Measurements from ENCODE around the gene EFL1.
A peak's percentile ranks its signal among the peaks of the same experiment; 100 is the strongest.
"Not testable (repeated sequence)": the region's sequence is repeated elsewhere in the genome, so short reads cannot be mapped to it uniquely, and the experiment has no call there.

The EFL1 gene

GRCh38 chr15:82262422-82263026, at the start of gene EFL1, which contains the start of gene SAXO2:
EFL1 (minus strand) TSS chr15:82262734; CDS start chr15:82261778, 956 bp downstream.
SAXO2 (plus strand) TSS chr15:82262818; CDS start chr15:82262880, 62 bp downstream.
- H3K27ac Mint-ChIP-seq = peak within 1 kb of the TSS; percentile 95
- peaks cover 39% of the 10 kb centered on the region for H3K4me1 Mint-ChIP-seq (ENCODE audit: low read depth)
- peak within 1 kb of the TSS; percentile 93 for H3K4me3 Mint-ChIP-seq
- no peaks in the 10 kb centered on the region for H3K9me3 Mint-ChIP-seq
- H3K27me3 Mint-ChIP-seq = no peaks in the 10 kb centered on the region
- DNase-seq = peak; percentile 93
- peaks cover 67% of the 10 kb centered on the region for H3K36me3 Mint-ChIP-seq (ENCODE audit: low read depth)

DNA sequence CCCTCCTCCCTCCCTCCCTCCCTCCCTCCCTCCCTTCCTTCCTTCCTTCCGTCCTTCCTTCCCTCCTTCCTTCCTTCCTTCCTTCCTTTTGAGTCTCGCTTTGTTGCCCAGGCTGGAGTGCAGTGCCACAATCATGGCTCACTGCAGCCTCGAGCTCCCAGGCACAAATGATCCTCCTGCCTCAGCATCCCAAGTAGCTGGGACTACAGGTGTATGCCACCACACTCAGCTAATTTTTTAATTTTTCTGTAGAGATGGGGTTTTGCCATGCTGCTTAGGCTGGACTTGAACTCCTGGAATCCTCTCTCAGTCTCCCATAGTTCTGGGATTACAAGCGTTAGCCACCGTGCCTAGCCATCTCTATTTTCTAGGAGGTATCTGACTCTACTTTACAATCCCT, 48.8 kb upstream of the EFL1 start:
- not testable (repeated sequence) for H3K4me3 Mint-ChIP-seq; H3K9me3 Mint-ChIP-seq; DNase-seq; H3K4me1 Mint-ChIP-seq (ENCODE audit: low read depth); H3K27ac Mint-ChIP-seq; H3K36me3 Mint-ChIP-seq (ENCODE audit: low read depth); H3K27me3 Mint-ChIP-seq

DNA sequence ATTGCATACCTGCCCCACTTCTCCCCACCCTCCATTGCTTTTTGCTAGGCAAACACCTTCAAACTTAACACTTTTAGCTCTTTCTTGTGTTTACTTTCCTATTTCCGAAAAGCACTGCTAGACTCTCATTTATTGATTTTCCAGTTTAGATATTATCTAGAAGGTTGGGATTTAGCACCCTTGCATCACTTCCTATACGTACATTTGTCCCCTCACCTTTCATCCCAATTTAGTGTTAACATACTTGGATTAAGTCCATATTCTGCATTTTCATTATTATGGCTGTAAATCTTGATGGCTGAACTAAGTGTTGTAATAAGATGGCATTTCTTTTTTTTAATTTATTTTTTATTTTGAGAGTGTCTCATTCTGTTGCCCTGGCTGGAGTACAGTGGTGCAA, 47.3 kb upstream of the EFL1 start:
- peaks cover 7% of the 10 kb centered on the region for H3K9me3 Mint-ChIP-seq
- peaks cover 7% of the 10 kb centered on the region for H3K36me3 Mint-ChIP-seq (ENCODE audit: low read depth)
- H3K4me1 Mint-ChIP-seq (ENCODE audit: low read depth) = peaks cover 5% of the 10 kb centered on the region
- no peaks in the 10 kb centered on the region for H3K27me3 Mint-ChIP-seq
- DNase-seq = no peak
- no peak overlapping the region for H3K4me3 Mint-ChIP-seq
- no peak overlapping the region for H3K27ac Mint-ChIP-seq

GRCh38 chr15:82307714-82308081, 45.2 kb upstream of the EFL1 start:
- DNase-seq = no peak
- H3K27me3 Mint-ChIP-seq = no peaks in the 10 kb centered on the region
- no peak overlapping the region for H3K4me3 Mint-ChIP-seq
- H3K36me3 Mint-ChIP-seq (ENCODE audit: low read depth) = peaks cover 7% of the 10 kb centered on the region
- H3K27ac Mint-ChIP-seq = no peak overlapping the region
- peaks cover 8% of the 10 kb centered on the region for H3K4me1 Mint-ChIP-seq (ENCODE audit: low read depth)
- H3K9me3 Mint-ChIP-seq = peaks cover 7% of the 10 kb centered on the region

DNA sequence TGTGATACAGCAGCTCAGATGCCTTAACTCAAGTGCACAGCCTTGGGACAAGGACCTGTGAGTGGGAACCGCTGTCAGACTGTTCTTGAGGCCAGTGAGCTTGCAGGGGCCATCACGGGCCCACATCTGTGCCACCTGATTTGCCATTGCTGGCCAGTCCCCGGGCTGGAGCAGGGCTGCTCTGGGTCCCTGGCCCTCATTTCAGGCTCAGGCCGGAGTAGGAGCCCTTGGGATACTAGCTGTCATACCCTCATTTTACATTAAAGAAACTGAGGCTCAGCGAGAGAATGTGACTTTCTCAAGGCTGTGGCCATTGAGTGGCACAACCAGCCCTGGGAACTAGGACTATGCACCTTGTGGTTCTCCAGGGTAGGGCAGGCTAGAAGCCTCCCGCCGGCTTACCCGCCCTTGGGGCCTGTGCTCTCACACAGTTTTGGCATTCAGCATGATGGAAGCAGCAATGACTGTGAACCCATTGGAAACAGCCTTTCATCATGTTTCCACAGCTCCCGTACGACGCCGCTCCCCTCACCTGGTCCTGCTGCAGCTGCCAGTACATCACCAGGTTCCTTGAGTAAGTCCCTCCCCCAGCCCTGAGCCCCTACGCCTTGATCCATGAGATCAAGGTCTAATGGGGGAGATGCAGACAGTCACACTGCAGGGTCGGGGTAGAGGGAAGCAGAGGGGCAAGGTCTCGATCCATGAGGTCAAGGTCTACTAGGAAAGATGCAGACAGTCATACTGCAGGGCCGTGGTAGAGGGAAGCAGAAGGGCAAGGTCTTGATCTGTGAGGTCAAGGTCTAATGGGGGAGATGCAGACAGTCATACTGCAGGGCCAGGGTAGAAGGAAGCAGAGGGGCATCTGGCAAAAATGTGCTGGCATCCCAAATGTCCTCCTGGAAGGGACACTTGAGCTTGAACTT, 44.5 kb upstream of the EFL1 start:
- peaks cover 8% of the 10 kb centered on the region for H3K4me1 Mint-ChIP-seq (ENCODE audit: low read depth)
- no peaks in the 10 kb centered on the region for H3K27me3 Mint-ChIP-seq
- peaks cover 7% of the 10 kb centered on the region for H3K9me3 Mint-ChIP-seq
- no peak overlapping the region for H3K27ac Mint-ChIP-seq
- no peak for DNase-seq
- peaks cover 7% of the 10 kb centered on the region for H3K36me3 Mint-ChIP-seq (ENCODE audit: low read depth)
- no peak overlapping the region for H3K4me3 Mint-ChIP-seq

- Mint-ChIP-seq H3K27ac (no peak overlapping the region), H3K27me3 (no peaks in the 10 kb centered on the region), H3K4me1 (ENCODE audit: low read depth) (peaks cover 8% of the 10 kb centered on the region), H3K36me3 (ENCODE audit: low read depth) (peaks cover 4% of the 10 kb centered on the region), H3K4me3 (no peak overlapping the region), H3K9me3 (peaks cover 6% of the 10 kb centered on the region)
- DNase-seq = no peak
Observed at GRCh38 chr15:82305621-82306048, 43.1 kb upstream of the EFL1 start.

- Mint-ChIP-seq H3K27me3 (no peaks in the 10 kb centered on the region), H3K4me1 (ENCODE audit: low read depth) (peaks cover 10% of the 10 kb centered on the region), H3K4me3 (no peak overlapping the region), H3K36me3 (ENCODE audit: low read depth) (no peaks in the 10 kb centered on the region), H3K9me3 (peaks cover under 1% of the 10 kb centered on the region), H3K27ac (no peak overlapping the region)
- DNase-seq = no peak
Observed at GRCh38 chr15:82304778-82305090, 42.2 kb upstream of the EFL1 start.

DNA sequence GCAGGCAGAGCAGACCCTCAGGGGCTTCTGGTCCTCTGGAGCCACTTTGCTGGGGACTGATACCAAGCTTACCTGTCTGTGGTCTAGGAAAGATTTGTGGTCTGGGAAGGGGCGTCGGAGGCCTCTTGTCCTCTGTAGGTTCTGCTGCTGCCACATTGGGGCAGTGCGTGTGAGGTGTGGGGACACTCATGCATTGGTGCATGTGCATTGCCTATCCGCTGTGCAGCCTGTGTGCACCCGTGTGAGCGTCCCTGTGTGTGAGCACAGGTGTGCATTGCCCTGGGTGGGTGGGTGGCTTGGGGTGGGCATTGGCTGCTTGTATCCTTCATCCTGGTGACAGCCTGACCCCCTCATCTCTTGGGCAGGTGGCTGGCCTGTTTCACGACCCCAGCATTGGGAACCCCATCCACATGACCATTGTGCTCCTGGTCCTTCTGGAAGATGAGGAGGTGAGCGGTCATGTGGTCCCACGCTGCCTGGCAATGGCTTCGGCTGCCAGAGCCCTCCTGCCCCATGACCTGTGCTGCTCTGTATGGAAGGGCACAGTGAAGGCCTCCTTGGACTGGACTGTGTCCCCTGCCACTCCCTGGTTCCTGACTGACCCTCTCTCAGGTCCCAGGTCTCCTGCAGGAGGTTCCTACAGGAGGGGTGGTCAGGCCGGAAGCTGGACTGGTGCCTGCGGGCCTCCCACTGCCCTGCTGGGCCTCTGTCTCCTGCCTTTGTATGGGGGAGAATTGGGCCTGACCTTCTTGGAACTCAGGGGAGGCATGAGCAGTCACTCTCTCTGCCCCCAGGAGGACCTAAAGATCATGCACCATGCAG, 41.6 kb upstream of the EFL1 start:
- Mint-ChIP-seq H3K36me3 (ENCODE audit: low read depth) (no peaks in the 10 kb centered on the region), H3K27ac (no peak overlapping the region), H3K9me3 (no peaks in the 10 kb centered on the region), H3K27me3 (no peaks in the 10 kb centered on the region), H3K4me1 (ENCODE audit: low read depth) (peaks cover 12% of the 10 kb centered on the region), H3K4me3 (no peak overlapping the region)
- DNase-seq = no peak

DNA sequence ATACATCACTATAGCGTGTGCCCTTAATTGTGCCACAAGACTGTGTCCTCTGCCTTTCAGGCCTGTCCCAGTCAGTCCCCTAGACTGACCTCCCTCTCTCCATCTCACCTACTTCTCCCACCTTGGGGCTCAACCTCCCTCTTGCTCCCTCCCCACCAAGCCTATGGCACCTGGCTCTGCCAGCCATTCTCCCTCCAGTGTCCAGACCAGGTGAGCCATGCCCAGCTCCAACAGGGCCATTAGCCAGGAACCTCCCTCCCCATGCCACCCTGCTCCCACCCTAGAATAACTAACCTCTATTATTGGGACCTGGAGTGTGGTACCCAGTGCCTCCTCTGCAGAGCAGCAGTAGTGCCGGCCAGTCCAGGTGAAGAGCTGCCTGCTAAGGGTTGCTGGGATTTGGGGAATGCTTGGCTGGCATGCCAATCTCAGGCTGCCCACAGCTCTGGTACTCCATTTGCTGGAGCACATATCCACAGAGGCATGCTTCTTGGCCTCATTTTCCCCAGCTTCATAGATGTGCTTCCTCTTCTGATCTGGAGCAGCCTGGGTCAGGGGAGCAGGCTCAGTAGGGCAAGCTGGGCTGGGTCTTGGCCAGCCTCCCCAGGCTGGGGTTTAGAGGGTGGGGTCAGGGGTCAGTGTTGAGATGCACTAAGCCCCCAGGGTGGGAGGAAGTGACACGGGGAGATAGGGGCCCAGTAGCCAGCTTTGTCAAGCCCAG, 38.9 kb upstream of the EFL1 start:
- Mint-ChIP-seq H3K36me3 (ENCODE audit: low read depth) (no peaks in the 10 kb centered on the region), H3K27ac (no peak overlapping the region), H3K4me3 (no peak overlapping the region), H3K27me3 (no peaks in the 10 kb centered on the region), H3K4me1 (ENCODE audit: low read depth) (peaks cover 28% of the 10 kb centered on the region), H3K9me3 (no peaks in the 10 kb centered on the region)
- no peak for DNase-seq

GRCh38 chr15:82300883-82301282, 38.3 kb upstream of the EFL1 start:
- DNase-seq = no peak
- Mint-ChIP-seq H3K27ac (no peak overlapping the region), H3K36me3 (ENCODE audit: low read depth) (no peaks in the 10 kb centered on the region), H3K9me3 (no peaks in the 10 kb centered on the region), H3K4me3 (no peak overlapping the region), H3K27me3 (no peaks in the 10 kb centered on the region), H3K4me1 (ENCODE audit: low read depth) (peaks cover 28% of the 10 kb centered on the region)

GRCh38 chr15:82300326-82300725, 37.8 kb upstream of the EFL1 start:
- not testable (repeated sequence) for H3K27ac Mint-ChIP-seq; DNase-seq; H3K27me3 Mint-ChIP-seq; H3K4me3 Mint-ChIP-seq; H3K36me3 Mint-ChIP-seq (ENCODE audit: low read depth); H3K9me3 Mint-ChIP-seq
- H3K4me1 Mint-ChIP-seq (ENCODE audit: low read depth) = peaks cover 28% of the 10 kb centered on the region

- not testable (repeated sequence) for DNase-seq; H3K27me3 Mint-ChIP-seq; H3K36me3 Mint-ChIP-seq (ENCODE audit: low read depth); H3K27ac Mint-ChIP-seq; H3K9me3 Mint-ChIP-seq; H3K4me3 Mint-ChIP-seq
- H3K4me1 Mint-ChIP-seq (ENCODE audit: low read depth) = peaks cover 21% of the 10 kb centered on the region
Observed at GRCh38 chr15:82299511-82299914, 37.0 kb upstream of the EFL1 start.

- H3K27me3 Mint-ChIP-seq = no peaks in the 10 kb centered on the region
- H3K4me1 Mint-ChIP-seq (ENCODE audit: low read depth) = peaks cover 20% of the 10 kb centered on the region
- H3K27ac Mint-ChIP-seq = peak overlapping the region; percentile 8
- no peaks in the 10 kb centered on the region for H3K9me3 Mint-ChIP-seq
- H3K36me3 Mint-ChIP-seq (ENCODE audit: low read depth) = no peaks in the 10 kb centered on the region
- H3K4me3 Mint-ChIP-seq = no peak overlapping the region
- DNase-seq = peak; percentile 78
Observed at GRCh38 chr15:82298520-82298919, 36.0 kb upstream of the EFL1 start.

- no peaks in the 10 kb centered on the region for H3K9me3 Mint-ChIP-seq
- peaks cover 20% of the 10 kb centered on the region for H3K4me1 Mint-ChIP-seq (ENCODE audit: low read depth)
- H3K4me3 Mint-ChIP-seq = peak overlapping the region; percentile 12
- H3K27me3 Mint-ChIP-seq = no peaks in the 10 kb centered on the region
- no peak for DNase-seq
- H3K27ac Mint-ChIP-seq = no peak overlapping the region
- H3K36me3 Mint-ChIP-seq (ENCODE audit: low read depth) = no peaks in the 10 kb centered on the region
Observed at GRCh38 chr15:82298032-82298431, 35.5 kb upstream of the EFL1 start.

Data from activated T-cell treated with anti-CD3 and anti-CD28 coated beads, Interleukin-2, amount 50 U/mL, for 24 hours (primary cell).